AG10803 (cell line): ENCODE measurements around the gene CIITA.
"Not testable (repeated sequence)": the region's sequence is repeated elsewhere in the genome, so short reads cannot be mapped to it uniquely, and the experiment has no call there.

ENCODE experiments used
- DNase-seq: peaks from one replicate; pipeline ENCODE4 v3.0.0; 2010; ENCODE audit warnings: low read depth
- H3K4me3 ChIP-seq: 2 replicates; pipeline ENCODE4 v1.5.1; 2011; ENCODE audit warnings: mild to moderate bottlenecking, low read length, control low read depth
- TF ChIP-seq, protein P1 (sequence below): conservative IDR thresholded peaks from 2 replicates; pipeline ENCODE4 v1.5.1; 2011; ENCODE audit warnings: mild to moderate bottlenecking, low read length, control low read depth, inconsistent platforms

The CIITA gene

DNA sequence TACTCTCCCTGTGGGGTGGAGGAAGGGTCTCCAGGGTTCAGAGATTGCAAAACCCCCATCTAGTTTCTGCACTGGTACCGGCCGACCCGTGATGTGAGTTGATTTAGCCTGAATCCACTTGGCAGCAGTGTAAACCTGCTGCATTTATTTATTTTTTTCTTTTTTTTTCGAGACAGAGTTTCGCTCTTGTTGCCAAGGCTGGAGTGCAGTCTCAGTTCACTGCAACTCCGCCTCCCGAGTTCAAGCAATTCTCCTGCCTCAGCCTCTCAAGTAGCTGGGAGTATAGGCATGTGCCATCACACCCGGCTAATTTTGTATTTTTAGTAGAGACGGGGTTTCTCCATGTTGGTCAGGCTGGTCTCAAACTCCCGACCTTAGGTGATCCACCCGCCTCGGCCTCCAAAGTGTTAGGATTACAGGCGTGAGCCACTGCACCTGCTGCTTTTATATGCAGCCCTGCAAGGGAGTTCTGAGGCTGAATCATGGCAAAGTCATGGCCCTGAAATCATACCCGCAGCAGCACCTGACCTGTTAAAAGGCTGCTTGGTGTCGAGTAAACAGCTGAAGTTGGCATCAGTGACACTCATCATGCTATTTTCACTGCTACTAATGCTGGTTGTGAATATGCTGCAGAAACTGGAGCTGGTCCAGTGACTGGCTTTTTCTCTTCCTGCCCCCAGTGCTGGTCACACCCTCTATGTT, 43.9 kb downstream of the CIITA start:
- H3K4me3 ChIP-seq, result no peak overlapping the region
- DNase-seq, result no peak
- TF ChIP-seq, protein P1, sequence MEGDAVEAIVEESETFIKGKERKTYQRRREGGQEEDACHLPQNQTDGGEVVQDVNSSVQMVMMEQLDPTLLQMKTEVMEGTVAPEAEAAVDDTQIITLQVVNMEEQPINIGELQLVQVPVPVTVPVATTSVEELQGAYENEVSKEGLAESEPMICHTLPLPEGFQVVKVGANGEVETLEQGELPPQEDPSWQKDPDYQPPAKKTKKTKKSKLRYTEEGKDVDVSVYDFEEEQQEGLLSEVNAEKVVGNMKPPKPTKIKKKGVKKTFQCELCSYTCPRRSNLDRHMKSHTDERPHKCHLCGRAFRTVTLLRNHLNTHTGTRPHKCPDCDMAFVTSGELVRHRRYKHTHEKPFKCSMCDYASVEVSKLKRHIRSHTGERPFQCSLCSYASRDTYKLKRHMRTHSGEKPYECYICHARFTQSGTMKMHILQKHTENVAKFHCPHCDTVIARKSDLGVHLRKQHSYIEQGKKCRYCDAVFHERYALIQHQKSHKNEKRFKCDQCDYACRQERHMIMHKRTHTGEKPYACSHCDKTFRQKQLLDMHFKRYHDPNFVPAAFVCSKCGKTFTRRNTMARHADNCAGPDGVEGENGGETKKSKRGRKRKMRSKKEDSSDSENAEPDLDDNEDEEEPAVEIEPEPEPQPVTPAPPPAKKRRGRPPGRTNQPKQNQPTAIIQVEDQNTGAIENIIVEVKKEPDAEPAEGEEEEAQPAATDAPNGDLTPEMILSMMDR, result no peak

DNA sequence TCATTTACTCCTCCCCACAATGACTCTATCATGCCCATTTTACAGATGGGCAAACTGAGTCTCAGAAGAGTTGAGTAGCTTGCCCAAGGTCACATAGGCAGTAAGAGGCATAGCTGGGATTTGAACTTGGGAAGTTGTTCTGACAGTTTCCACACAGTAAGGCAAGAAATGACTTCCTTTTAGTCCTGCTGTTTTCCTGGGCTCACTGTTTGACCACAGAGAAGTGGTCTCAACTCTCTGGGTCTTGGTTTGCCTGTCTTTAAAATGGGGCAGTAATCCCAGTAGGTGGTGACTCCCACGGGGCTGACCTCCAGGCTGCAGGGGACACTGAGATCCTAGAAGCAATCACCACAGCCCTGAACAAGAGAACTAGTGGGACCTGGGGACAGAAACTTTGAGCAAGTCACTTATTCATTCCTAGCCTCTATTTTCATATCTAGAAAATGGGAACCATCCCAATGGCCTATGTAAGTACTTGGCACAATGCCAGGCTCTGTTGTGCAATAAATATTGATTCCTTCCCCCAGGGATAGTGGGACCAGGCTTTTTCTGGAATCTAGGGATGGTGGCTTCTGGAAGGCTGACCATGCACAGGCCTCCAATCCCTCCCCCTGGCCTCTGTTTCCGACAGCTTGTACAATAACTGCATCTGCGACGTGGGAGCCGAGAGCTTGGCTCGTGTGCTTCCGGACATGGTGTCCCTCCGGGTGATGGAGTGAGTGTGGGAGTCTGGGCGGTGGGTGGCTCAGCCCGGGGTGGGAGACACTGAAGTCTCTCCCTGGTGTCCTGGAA, 44.7 kb downstream of the CIITA start:
- peak; percentile 25 for DNase-seq
- TF ChIP-seq, protein P1, result no peak
- no peak overlapping the region for H3K4me3 ChIP-seq

DNA sequence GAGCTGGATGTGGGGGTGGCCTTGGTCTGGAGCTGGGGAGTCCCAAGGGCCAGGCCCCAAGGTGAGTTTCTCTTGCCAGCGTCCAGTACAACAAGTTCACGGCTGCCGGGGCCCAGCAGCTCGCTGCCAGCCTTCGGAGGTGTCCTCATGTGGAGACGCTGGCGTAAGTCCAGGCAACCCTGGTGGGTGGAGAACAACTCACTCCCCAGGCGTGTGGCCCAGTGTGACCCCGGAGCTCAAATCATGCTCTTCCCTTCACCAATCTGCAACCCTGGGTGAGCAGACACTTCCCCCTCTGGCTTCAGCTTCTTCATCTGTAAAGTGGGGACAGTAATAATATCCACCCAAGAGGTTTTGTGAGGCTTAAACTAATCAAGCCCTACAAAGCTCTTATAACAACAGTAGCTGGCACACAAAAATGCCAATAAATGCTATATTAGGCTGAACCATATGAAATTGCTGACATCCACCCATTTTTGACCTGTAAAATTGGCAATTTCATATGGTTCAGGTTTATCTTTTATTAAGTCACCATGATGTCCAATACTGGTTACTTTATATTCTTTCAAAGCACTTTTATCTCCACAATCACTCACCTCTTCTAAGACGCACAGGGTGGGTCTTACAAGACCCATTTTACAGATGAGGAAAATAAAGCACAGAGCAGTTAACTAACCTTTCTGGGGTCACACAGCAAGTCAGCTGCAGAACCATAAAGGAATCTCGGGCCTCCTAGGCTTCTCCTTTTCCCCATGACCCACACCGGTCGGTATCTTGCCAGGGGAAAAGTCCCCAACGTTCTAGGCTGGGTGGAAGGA, 45.5 kb downstream of the CIITA start:
- H3K4me3 ChIP-seq, result no peak overlapping the region
- peak; percentile 64 for DNase-seq
- TF ChIP-seq, protein P1, result no peak

DNA sequence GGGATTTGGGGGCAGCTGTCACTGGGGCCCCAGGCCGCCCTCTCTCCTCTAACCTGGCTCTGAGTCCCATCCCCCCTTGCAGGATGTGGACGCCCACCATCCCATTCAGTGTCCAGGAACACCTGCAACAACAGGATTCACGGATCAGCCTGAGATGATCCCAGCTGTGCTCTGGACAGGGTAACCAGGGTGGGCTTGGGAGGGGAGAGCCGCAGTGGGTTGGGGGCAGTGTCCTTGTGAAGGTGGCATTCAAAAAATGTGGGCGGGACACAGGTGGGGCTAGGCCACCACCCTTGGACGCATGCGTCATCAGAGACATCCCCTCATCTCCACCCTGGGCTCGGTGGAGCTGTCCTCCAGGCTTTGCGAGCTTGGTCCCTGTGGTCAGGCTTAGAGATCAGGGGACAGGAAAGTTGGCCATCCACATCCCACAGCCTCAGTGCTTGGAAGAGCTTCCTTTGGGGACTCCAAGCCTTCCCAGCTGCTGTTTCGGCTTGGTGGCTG, 46.2 kb downstream of the CIITA start:
- TF ChIP-seq, protein P1, result no peak
- DNase-seq, result no peak
- no peak overlapping the region for H3K4me3 ChIP-seq

DNA sequence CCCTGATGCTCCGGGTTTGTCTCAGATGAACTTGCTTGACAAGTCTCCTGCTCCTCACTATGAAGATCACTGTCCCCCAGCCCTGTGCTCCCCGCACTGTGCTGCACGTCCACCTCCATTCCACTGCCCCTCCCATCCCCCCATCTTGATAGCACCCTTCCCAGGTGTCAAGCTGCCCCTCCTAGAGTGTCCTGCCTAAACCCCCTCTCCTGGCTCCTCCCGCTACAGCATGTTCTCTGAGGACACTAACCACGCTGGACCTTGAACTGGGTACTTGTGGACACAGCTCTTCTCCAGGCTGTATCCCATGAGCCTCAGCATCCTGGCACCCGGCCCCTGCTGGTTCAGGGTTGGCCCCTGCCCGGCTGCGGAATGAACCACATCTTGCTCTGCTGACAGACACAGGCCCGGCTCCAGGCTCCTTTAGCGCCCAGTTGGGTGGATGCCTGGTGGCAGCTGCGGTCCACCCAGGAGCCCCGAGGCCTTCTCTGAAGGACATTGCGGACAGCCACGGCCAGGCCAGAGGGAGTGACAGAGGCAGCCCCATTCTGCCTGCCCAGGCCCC, 46.7 kb downstream of the CIITA start:
- H3K4me3 ChIP-seq, result no peak overlapping the region
- TF ChIP-seq, protein P1, result no peak
- DNase-seq, result peak; percentile 47

DNA sequence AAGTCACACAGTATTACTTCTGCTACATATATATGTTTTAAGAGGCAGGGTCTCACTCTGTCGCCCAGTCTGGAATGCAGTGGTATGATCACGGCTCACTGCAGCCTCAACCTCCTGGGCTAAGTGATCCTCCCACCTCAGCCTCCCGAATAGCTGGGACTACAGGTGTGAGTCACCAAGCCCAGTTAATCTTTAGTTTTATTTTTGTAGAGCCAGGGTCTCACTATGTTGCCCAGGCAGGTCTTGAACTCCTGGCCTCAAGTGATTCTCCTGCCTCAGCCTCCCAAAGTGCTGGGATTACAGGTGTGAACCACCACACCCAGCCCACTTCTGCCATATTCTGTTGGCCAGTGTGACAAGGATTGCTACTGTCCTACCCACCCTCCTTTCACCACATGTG, 48.3 kb downstream of the CIITA start:
- not testable (repeated sequence) for DNase-seq, H3K4me3 ChIP-seq

DNA sequence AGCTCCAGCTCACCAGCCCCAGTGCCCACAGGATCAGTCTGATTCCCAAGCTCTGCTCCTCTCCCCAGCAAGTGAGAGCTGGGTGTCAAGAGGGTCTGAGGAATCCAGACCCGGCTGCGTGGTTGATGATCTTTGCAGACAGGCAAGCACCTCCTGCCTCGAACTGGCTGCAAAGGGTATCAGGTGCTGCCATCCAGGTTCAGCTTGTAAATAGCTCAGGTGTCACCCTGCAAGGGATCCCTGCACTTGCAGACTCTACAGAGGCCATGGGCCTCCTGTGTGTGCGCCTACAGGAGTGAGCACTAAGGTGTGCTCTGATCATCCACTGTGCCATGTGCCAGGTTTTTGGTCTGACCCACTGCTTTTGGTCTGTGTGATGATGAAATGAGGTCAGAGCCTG, 49.1 kb downstream of the CIITA start:
- H3K4me3 ChIP-seq, result no peak overlapping the region
- TF ChIP-seq, protein P1, result no peak
- no peak for DNase-seq
